ENCODE measurements around the gene MTHFD1. TPM values are rescaled to one million over a fixed set of nuclear protein-coding genes. Genes with fewer than 3 reads are reported as not detected.

MTHFD1 gene
- total RNA-seq, 2 donors from 2014 or later: 123 to 164 TPM

GRCh38 chr14:64442300-64442988 is 54.3 kb downstream of the MTHFD1 start:
- peaks cover 12 to 49% of the 10 kb centered on the region in 2 donors for H3K36me3 Mint-ChIP-seq (ENCODE audit: insufficient read depth in 2 of 2)
- ATAC-seq (replicated peaks in 1 of 2): no peak
- H3K4me3 Mint-ChIP-seq: no peak overlapping the region
- no peak overlapping the region for H3K27ac Mint-ChIP-seq
- DNase-seq: no peak
- H3K27me3 Mint-ChIP-seq (ENCODE audit: low read depth): no peaks in the 10 kb centered on the region
- peaks cover 39% of the 10 kb centered on the region for H3K4me1 Mint-ChIP-seq (ENCODE audit: low read depth)
- H3K9me3 Mint-ChIP-seq: no peaks in the 10 kb centered on the region

GRCh38 chr14:64444140-64444539 is 56.0 kb downstream of the MTHFD1 start:
- H3K4me1 Mint-ChIP-seq (ENCODE audit: low read depth): peaks cover 41% of the 10 kb centered on the region
- H3K27ac Mint-ChIP-seq: peak overlapping the region; percentile 99
- no peaks in the 10 kb centered on the region for H3K27me3 Mint-ChIP-seq (ENCODE audit: low read depth)
- no peak overlapping the region for H3K4me3 Mint-ChIP-seq
- peaks cover 12 to 43% of the 10 kb centered on the region in 2 donors for H3K36me3 Mint-ChIP-seq (ENCODE audit: insufficient read depth in 2 of 2)
- H3K9me3 Mint-ChIP-seq: no peaks in the 10 kb centered on the region
- no peak for DNase-seq
- no peak for ATAC-seq (replicated peaks in 1 of 2)

GRCh38 chr14:64444984-64445845 is 57.1 kb downstream of the MTHFD1 start:
- H3K27me3 Mint-ChIP-seq (ENCODE audit: low read depth): no peaks in the 10 kb centered on the region
- peaks cover 12 to 44% of the 10 kb centered on the region in 2 donors for H3K36me3 Mint-ChIP-seq (ENCODE audit: insufficient read depth in 2 of 2)
- peak overlapping the region; percentile 56 to 60 for H3K4me3 Mint-ChIP-seq
- DNase-seq (peak; percentile 60 to 68), ATAC-seq (replicated peaks in 1 of 2) (peak; percentile 94 to 96)
- H3K9me3 Mint-ChIP-seq: no peaks in the 10 kb centered on the region
- H3K27ac Mint-ChIP-seq: peak overlapping the region; percentile 99
- H3K4me1 Mint-ChIP-seq (ENCODE audit: low read depth): peaks cover 50% of the 10 kb centered on the region

GRCh38 chr14:64447876-64448670 is 59.9 kb downstream of the MTHFD1 start:
- Mint-ChIP-seq H3K36me3 (ENCODE audit: insufficient read depth in 2 of 2) (peaks cover 8 to 29% of the 10 kb centered on the region in 2 donors), H3K4me3 (peak overlapping the region in 1 of 2 donors; percentile 49), H3K27me3 (ENCODE audit: low read depth) (no peaks in the 10 kb centered on the region), H3K27ac (peak overlapping the region; percentile 73), H3K9me3 (no peaks in the 10 kb centered on the region), H3K4me1 (ENCODE audit: low read depth) (peaks cover 55% of the 10 kb centered on the region)
- ATAC-seq (replicated peaks in 1 of 2) (peak in 1 of 2 donors; percentile 39), DNase-seq (no peak)

- Mint-ChIP-seq H3K27me3 (ENCODE audit: low read depth) (no peaks in the 10 kb centered on the region), H3K36me3 (ENCODE audit: insufficient read depth in 2 of 2) (peaks cover 3 to 20% of the 10 kb centered on the region in 2 donors), H3K4me1 (ENCODE audit: low read depth) (peaks cover 36% of the 10 kb centered on the region), H3K9me3 (no peaks in the 10 kb centered on the region), H3K27ac (peak overlapping the region; percentile 89), H3K4me3 (peak overlapping the region in 1 of 2 donors; percentile 31)
- DNase-seq (no peak), ATAC-seq (replicated peaks in 1 of 2) (peak; percentile 39 to 43)
Measured at GRCh38 chr14:64450255-64450654, 62.1 kb downstream of the MTHFD1 start.

DNA sequence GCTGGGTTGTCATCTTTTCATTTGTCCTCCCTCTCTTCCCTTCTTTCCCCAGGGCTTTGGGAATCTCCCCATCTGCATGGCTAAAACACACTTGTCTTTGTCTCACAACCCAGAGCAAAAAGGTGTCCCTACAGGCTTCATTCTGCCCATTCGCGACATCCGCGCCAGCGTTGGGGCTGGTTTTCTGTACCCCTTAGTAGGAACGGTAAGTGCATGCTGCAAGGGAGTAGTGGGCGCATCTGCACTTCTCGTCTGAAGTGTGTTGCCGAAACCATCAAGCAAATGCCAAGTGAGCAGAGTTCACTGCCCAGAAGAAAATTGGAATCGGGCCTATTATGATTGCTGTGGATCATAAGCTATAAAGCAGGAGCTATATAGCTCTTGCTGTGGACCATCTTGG is 66.5 kb downstream of the MTHFD1 start:
- no peak for DNase-seq
- Mint-ChIP-seq H3K4me3 (no peak overlapping the region), H3K4me1 (ENCODE audit: low read depth) (peaks cover 15% of the 10 kb centered on the region), H3K36me3 (ENCODE audit: insufficient read depth in 2 of 2) (peaks cover 3 to 26% of the 10 kb centered on the region in 2 donors), H3K27ac (no peak overlapping the region), H3K9me3 (no peaks in the 10 kb centered on the region), H3K27me3 (ENCODE audit: low read depth) (no peaks in the 10 kb centered on the region)
- ATAC-seq (replicated peaks in 1 of 2): no peak

DNA sequence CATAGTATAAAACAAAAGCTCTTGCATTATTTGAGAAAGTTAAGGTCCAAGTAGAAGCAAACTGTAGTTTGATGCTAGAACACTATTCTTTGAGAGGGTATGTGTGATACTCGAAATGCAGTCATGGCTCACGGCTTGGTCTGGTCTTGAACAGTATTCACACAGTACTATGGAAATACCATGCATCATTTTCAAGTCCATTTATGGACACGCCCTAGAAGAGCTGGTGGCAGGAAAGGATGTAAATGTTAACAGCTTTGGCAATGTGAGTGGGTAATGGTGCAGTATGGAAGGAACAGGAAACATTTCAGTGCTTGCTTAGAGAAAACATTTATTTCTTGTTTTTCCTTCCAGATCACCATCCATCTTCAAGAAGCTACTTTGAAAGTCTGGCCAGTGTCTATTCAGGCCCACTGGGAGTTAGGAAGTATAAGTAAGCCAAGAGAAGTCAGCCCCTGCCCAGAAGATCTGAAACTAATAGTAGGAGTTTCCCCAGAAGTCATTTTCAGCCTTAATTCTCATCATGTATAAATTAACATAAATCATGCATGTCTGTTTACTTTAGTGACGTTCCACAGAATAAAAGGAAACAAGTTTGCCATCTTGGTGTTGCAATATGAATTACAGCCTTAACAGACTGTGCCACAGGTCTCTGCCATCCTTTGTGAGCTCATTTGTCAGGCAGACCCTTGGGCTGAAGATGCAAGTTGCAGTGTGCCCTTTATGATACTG is 71.4 kb downstream of the MTHFD1 start:
- no peak for DNase-seq
- no peaks in the 10 kb centered on the region for H3K27me3 Mint-ChIP-seq (ENCODE audit: low read depth)
- peak overlapping the region; percentile 7 for H3K27ac Mint-ChIP-seq
- H3K4me1 Mint-ChIP-seq (ENCODE audit: low read depth): peaks cover 14% of the 10 kb centered on the region
- H3K36me3 Mint-ChIP-seq (ENCODE audit: insufficient read depth in 2 of 2): peaks cover 5 to 22% of the 10 kb centered on the region in 2 donors
- no peak overlapping the region for H3K4me3 Mint-ChIP-seq
- no peak for ATAC-seq (replicated peaks in 1 of 2)
- no peaks in the 10 kb centered on the region for H3K9me3 Mint-ChIP-seq

GRCh38 chr14:64461221-64461620 is 73.1 kb downstream of the MTHFD1 start:
- Mint-ChIP-seq H3K27me3 (ENCODE audit: low read depth) (no peaks in the 10 kb centered on the region), H3K27ac (peak overlapping the region; percentile 64), H3K4me3 (no peak overlapping the region), H3K4me1 (ENCODE audit: low read depth) (peaks cover 24% of the 10 kb centered on the region), H3K9me3 (no peaks in the 10 kb centered on the region), H3K36me3 (ENCODE audit: insufficient read depth in 2 of 2) (peaks cover 5 to 22% of the 10 kb centered on the region in 2 donors)
- ATAC-seq (replicated peaks in 1 of 2) (no peak), DNase-seq (no peak)

GRCh38 chr14:64463195-64463594 is 75.0 kb downstream of the MTHFD1 start:
- peaks cover 34% of the 10 kb centered on the region for H3K4me1 Mint-ChIP-seq (ENCODE audit: low read depth)
- H3K9me3 Mint-ChIP-seq: no peaks in the 10 kb centered on the region
- no peak overlapping the region for H3K27ac Mint-ChIP-seq
- peaks cover 5 to 14% of the 10 kb centered on the region in 2 donors for H3K36me3 Mint-ChIP-seq (ENCODE audit: insufficient read depth in 2 of 2)
- ATAC-seq (replicated peaks in 1 of 2) (no peak), DNase-seq (no peak)
- no peak overlapping the region for H3K4me3 Mint-ChIP-seq
- no peaks in the 10 kb centered on the region for H3K27me3 Mint-ChIP-seq (ENCODE audit: low read depth)

GRCh38 chr14:64463873-64464272 is 75.7 kb downstream of the MTHFD1 start:
- Mint-ChIP-seq H3K36me3 (ENCODE audit: insufficient read depth in 2 of 2) (peaks cover 5 to 12% of the 10 kb centered on the region in 2 donors), H3K9me3 (no peaks in the 10 kb centered on the region), H3K4me3 (peak overlapping the region in 1 of 2 donors; percentile 97), H3K4me1 (ENCODE audit: low read depth) (peaks cover 41% of the 10 kb centered on the region), H3K27me3 (ENCODE audit: low read depth) (no peaks in the 10 kb centered on the region), H3K27ac (no peak overlapping the region)
- ATAC-seq (replicated peaks in 1 of 2) (no peak), DNase-seq (no peak)

DNA sequence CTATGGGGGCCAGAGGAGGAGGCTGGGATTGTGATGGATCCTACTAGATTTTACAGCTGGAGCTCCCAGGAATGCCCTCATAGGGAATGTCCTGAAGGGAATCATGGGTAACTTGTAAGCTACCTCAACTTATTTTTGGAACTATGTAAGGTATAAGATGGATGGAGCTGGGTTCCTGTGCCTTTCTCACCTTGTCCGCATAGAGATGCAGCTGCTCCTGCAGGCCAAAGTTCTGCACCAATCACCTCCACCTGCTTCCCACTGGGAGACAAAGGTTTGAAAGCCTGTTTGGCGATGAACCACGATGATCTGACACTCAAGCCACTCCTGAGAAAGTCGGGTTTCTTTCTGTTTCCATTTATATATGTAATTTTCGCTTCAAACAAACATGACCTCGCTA is 76.5 kb downstream of the MTHFD1 start:
- ATAC-seq (replicated peaks in 1 of 2) (no peak), DNase-seq (no peak)
- no peaks in the 10 kb centered on the region for H3K9me3 Mint-ChIP-seq
- peak overlapping the region; percentile 87 to 97 for H3K4me3 Mint-ChIP-seq
- H3K36me3 Mint-ChIP-seq (ENCODE audit: insufficient read depth in 2 of 2): peaks cover 2 to 4% of the 10 kb centered on the region in 2 donors
- H3K4me1 Mint-ChIP-seq (ENCODE audit: low read depth): peaks cover 43% of the 10 kb centered on the region
- H3K27me3 Mint-ChIP-seq (ENCODE audit: low read depth): no peaks in the 10 kb centered on the region
- peak overlapping the region; percentile 84 for H3K27ac Mint-ChIP-seq

GRCh38 chr14:64465191-64465822 is 77.2 kb downstream of the MTHFD1 start, which contains the start of gene AKAP5:
Gene AKAP5 (plus strand): TSS chr14:64465499. CDS start chr14:64468395, 2,896 bp downstream.
- Mint-ChIP-seq H3K36me3 (ENCODE audit: insufficient read depth in 2 of 2) (peaks cover 2 to 3% of the 10 kb centered on the region in 2 donors), H3K4me3 (peak within 1 kb of the TSS; percentile 91 to 97), H3K27ac (peak within 1 kb of the TSS; percentile 84), H3K9me3 (no peaks in the 10 kb centered on the region), H3K4me1 (ENCODE audit: low read depth) (peaks cover 43% of the 10 kb centered on the region), H3K27me3 (ENCODE audit: low read depth) (no peaks in the 10 kb centered on the region)
- ATAC-seq (replicated peaks in 1 of 2) (peak; percentile 93), DNase-seq (peak; percentile 71 to 78)

Measured in activated T-cell treated with anti-CD3 and anti-CD28 coated beads, Interleukin-2, amount 50 U/mL, for 72 hours (primary cell).